ENCODE measurements around the gene CPD. TPM values are rescaled to one million over a fixed set of nuclear protein-coding genes. Genes with fewer than 3 reads are reported as not detected.
"Not testable (repeated sequence)": the region's sequence is repeated elsewhere in the genome, so short reads cannot be mapped to it uniquely, and the experiment has no call there.

Gene CPD
- polyA plus RNA-seq, 1 experiment: 109 TPM

GRCh38 chr17:30405161-30405560, 26.4 kb downstream of the CPD start:
- TF ChIP-seq CTCF (IDR thresholded peaks at IDR 0.05; ENCODE audit: low read depth, low read length): no peak
- no peak overlapping the region for H3K27ac ChIP-seq (ENCODE audit: low read depth, low read length)
- H3K27me3 ChIP-seq (ENCODE audit: control insufficient read depth, insufficient read depth, low read length): no peaks in the 10 kb centered on the region
- no peak overlapping the region for H3K4me3 ChIP-seq (ENCODE audit: low read depth, low read length)
- ChIA-PET POLR2A (no interaction called here), CTCF (interaction anchor here (0.6 kb wide), 1 partner anchor 718 kb away, joined by 6 read pairs; no protein-coding TSS in a partner anchor)
- H3K9me3 ChIP-seq (ENCODE audit: control insufficient read depth, insufficient read depth, low read length): no peaks in the 10 kb centered on the region
- DNase-seq (ENCODE audit: low read depth, low spot score): no peak

GRCh38 chr17:30410627-30411026, 31.9 kb downstream of the CPD start:
- POLR2A ChIA-PET, CTCF ChIA-PET: not testable (repeated sequence)

GRCh38 chr17:30412008-30412496, 33.3 kb downstream of the CPD start:
- POLR2A ChIA-PET, CTCF ChIA-PET: not testable (repeated sequence)

More at GRCh38 chr17:30410627-30411026, 31.9 kb downstream of the CPD start:
- H3K9me3 ChIP-seq (ENCODE audit: control insufficient read depth, insufficient read depth, low read length); H3K4me3 ChIP-seq (ENCODE audit: low read depth, low read length); DNase-seq (ENCODE audit: low read depth, low spot score); H3K27ac ChIP-seq (ENCODE audit: low read depth, low read length); H3K27me3 ChIP-seq (ENCODE audit: control insufficient read depth, insufficient read depth, low read length): not testable (repeated sequence)

GRCh38 chr17:30413109-30413508, 34.4 kb downstream of the CPD start:
- CTCF ChIA-PET: no interaction called here
- Histone ChIP-seq H3K27me3 (ENCODE audit: control insufficient read depth, insufficient read depth, low read length) (no peaks in the 10 kb centered on the region), H3K27ac (ENCODE audit: low read depth, low read length) (no peak overlapping the region), H3K9me3 (ENCODE audit: control insufficient read depth, insufficient read depth, low read length) (peaks cover 6% of the 10 kb centered on the region; the same call in 1 of the 2 replicates), H3K4me3 (ENCODE audit: low read depth, low read length) (no peak overlapping the region)
- no peak for TF ChIP-seq CTCF (IDR thresholded peaks at IDR 0.05; ENCODE audit: low read depth, low read length)
- DNase-seq (ENCODE audit: low read depth, low spot score): no peak
- POLR2A ChIA-PET: no interaction called here

More at GRCh38 chr17:30412008-30412496, 33.3 kb downstream of the CPD start:
- not testable (repeated sequence) for H3K4me3 ChIP-seq (ENCODE audit: low read depth, low read length); H3K27me3 ChIP-seq (ENCODE audit: control insufficient read depth, insufficient read depth, low read length); H3K27ac ChIP-seq (ENCODE audit: low read depth, low read length); DNase-seq (ENCODE audit: low read depth, low spot score); H3K9me3 ChIP-seq (ENCODE audit: control insufficient read depth, insufficient read depth, low read length)

- no peak for DNase-seq (ENCODE audit: low read depth, low spot score)
- POLR2A ChIA-PET: no interaction called here
- Histone ChIP-seq H3K27ac (ENCODE audit: low read depth, low read length) (no peak overlapping the region), H3K27me3 (ENCODE audit: control insufficient read depth, insufficient read depth, low read length) (no peaks in the 10 kb centered on the region), H3K4me3 (ENCODE audit: low read depth, low read length) (no peak overlapping the region), H3K9me3 (ENCODE audit: control insufficient read depth, insufficient read depth, low read length) (peaks cover 6% of the 10 kb centered on the region; the same call in 1 of the 2 replicates)
- TF ChIP-seq CTCF (IDR thresholded peaks at IDR 0.05; ENCODE audit: low read depth, low read length): no peak
- CTCF ChIA-PET: no interaction called here
These were observed 35.8 kb downstream of the CPD start for GRCh38 chr17:30414486-30414885.

GRCh38 chr17:30415491-30415890, 36.8 kb downstream of the CPD start:
- POLR2A ChIA-PET: no interaction called here
- CTCF ChIA-PET: no interaction called here
- no peak overlapping the region for H3K27ac ChIP-seq (ENCODE audit: low read depth, low read length)
- H3K27me3 ChIP-seq (ENCODE audit: control insufficient read depth, insufficient read depth, low read length): no peaks in the 10 kb centered on the region
- no peak overlapping the region for H3K4me3 ChIP-seq (ENCODE audit: low read depth, low read length)
- TF ChIP-seq CTCF (IDR thresholded peaks at IDR 0.05; ENCODE audit: low read depth, low read length): no peak
- DNase-seq (ENCODE audit: low read depth, low spot score): no peak
- H3K9me3 ChIP-seq (ENCODE audit: control insufficient read depth, insufficient read depth, low read length): peaks cover 6% of the 10 kb centered on the region; the same call in 1 of the 2 replicates

- H3K27me3 ChIP-seq (ENCODE audit: control insufficient read depth, insufficient read depth, low read length); POLR2A ChIA-PET; H3K4me3 ChIP-seq (ENCODE audit: low read depth, low read length); CTCF ChIA-PET; H3K27ac ChIP-seq (ENCODE audit: low read depth, low read length); DNase-seq (ENCODE audit: low read depth, low spot score); H3K9me3 ChIP-seq (ENCODE audit: control insufficient read depth, insufficient read depth, low read length): not testable (repeated sequence)
These were observed 39.3 kb downstream of the CPD start for GRCh38 chr17:30418070-30418469.
